IMR-90 (cell line): ENCODE measurements around the gene MTHFSD.

ENCODE experiments used
- CHD1 ChIP-seq: IDR thresholded peaks from 2 replicates; pipeline ENCODE4 v1.6.1; 2012; ENCODE audit warnings: low read depth, low read length, improper control_type of control experiment
- MAFK ChIP-seq: IDR thresholded peaks from 2 replicates; pipeline ENCODE4 v1.6.1; 2012; ENCODE audit warnings: low read depth, low read length, improper control_type of control experiment
- POLR2A ChIP-seq: IDR thresholded peaks from 2 replicates; pipeline ENCODE4 v1.6.1; 2012; ENCODE audit warnings: mild to moderate bottlenecking, low read depth, low read length
- SMC3 ChIP-seq: fragments of 150-350 bp; IDR thresholded peaks from 2 replicates; pipeline ENCODE4 v1.6.1; 2016; ENCODE audit warnings: low read depth, mild to moderate bottlenecking, antibody characterized with exemption, low read length, moderate library complexity
- TF ChIP-seq, protein P1 (sequence below): conservative IDR thresholded peaks from 2 replicates; pipeline ENCODE4 v1.5.1; 2012; ENCODE audit warnings: mild to moderate bottlenecking, low read depth, low read length, improper control_type of control experiment
- TF ChIP-seq, protein P2 (sequence below): fragments of 150-350 bp; IDR thresholded peaks from 2 replicates; pipeline ENCODE4 v1.6.1; 2017; ENCODE audit warnings: mild to moderate bottlenecking, antibody characterized with exemption, low read length, low read depth

DNA sequence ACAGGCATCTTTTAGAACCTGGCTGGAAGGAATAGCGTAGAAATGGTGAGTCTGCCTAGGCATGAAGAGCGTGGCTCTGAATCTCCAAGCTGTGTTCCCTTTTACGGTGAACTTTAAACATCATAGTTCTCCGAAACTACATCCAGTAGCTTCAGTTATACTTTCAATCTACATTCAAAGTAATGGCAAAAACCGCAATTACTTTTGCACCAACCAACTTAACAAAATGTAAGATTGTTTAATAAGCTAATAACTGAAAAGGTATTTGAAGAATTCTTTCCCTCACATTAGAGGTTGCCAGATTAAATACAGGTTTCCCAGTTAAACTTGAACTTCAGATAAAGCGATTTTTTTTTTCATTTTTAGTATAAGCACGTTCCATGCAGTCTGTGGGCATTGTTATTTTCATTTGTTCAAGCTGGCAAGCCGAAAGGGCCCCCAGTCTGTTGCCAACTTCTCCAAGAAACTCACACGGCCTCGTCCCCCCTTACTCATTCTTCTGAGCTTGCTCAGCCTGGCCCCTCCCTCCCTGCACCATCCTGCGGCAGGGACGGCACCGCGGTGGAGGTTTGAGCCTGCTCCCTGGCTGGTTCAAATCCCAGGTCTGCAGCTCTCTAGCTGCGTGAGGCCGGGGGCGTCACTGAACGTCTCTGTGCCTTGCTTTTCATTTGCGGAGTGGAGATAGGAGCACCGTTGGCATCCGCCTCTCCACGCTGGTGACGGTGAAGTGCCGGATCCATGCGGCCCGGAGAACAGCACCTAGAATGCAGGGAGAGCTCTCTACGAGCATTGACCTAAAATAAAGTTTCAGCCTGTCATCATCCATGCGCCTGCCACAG is 3.5 kb upstream of the MTHFSD start:
- no peak for TF ChIP-seq SMC3
- TF ChIP-seq POLR2A, result no peak
- TF ChIP-seq, protein P1, sequence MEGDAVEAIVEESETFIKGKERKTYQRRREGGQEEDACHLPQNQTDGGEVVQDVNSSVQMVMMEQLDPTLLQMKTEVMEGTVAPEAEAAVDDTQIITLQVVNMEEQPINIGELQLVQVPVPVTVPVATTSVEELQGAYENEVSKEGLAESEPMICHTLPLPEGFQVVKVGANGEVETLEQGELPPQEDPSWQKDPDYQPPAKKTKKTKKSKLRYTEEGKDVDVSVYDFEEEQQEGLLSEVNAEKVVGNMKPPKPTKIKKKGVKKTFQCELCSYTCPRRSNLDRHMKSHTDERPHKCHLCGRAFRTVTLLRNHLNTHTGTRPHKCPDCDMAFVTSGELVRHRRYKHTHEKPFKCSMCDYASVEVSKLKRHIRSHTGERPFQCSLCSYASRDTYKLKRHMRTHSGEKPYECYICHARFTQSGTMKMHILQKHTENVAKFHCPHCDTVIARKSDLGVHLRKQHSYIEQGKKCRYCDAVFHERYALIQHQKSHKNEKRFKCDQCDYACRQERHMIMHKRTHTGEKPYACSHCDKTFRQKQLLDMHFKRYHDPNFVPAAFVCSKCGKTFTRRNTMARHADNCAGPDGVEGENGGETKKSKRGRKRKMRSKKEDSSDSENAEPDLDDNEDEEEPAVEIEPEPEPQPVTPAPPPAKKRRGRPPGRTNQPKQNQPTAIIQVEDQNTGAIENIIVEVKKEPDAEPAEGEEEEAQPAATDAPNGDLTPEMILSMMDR, result no peak
- TF ChIP-seq, protein P2, sequence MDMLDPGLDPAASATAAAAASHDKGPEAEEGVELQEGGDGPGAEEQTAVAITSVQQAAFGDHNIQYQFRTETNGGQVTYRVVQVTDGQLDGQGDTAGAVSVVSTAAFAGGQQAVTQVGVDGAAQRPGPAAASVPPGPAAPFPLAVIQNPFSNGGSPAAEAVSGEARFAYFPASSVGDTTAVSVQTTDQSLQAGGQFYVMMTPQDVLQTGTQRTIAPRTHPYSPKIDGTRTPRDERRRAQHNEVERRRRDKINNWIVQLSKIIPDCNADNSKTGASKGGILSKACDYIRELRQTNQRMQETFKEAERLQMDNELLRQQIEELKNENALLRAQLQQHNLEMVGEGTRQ, result no peak
- no peak for TF ChIP-seq MAFK
- no peak for TF ChIP-seq CHD1
